DMS79 (cell line): Measurements from ENCODE around the gene RBFA.

ENCODE experiments used
- DNase-seq: peaks from one replicate; lab custom pipeline; 2025; lab: John Stamatoyannopoulos, UW

The RBFA gene

GRCh38 chr18:80029690-80030089 is 4.5 kb upstream of the RBFA start:
- DNase-seq: no peak

DNA sequence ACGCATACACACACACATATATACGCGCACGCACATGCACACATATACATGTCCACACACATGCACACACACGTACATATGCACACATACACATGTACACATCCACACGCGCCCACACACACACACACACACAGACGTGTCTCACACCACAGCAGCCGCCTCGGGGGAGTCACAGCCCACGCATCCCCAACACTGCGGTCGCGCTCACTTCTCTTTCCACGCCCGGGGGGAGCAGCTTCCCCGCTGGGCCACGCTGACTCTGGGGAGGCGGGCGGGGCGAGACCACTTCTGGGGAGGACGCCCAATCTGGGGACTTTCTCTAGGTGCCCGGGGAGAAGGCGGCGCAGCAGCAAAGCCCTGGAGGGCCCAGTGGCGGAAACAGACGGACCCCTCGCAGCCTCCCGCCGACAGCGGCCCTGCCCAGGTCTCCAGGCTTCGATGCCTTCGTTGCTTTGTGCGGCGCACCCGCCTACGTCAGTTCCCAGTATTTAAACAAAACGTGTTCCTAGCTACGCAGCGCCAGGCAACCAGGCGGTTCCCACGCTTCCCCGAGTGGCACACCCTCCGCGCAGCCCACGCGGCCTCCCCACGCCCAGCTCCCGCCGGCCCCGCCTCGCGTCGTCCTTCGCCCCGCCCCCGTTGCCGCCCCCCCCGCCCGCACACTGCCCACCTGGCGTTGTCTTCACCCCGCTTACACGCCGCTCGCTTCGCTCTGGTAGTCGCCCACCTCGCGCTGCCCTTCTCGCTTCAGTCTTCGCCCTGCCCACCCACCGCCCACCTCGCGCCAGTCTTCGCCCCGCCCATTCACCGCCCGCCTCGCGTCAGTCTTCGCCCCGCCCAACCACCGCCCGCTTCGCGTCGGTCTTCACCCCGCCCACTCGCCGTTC is 810 bp upstream of the RBFA start:
- DNase-seq: no peak

DNA sequence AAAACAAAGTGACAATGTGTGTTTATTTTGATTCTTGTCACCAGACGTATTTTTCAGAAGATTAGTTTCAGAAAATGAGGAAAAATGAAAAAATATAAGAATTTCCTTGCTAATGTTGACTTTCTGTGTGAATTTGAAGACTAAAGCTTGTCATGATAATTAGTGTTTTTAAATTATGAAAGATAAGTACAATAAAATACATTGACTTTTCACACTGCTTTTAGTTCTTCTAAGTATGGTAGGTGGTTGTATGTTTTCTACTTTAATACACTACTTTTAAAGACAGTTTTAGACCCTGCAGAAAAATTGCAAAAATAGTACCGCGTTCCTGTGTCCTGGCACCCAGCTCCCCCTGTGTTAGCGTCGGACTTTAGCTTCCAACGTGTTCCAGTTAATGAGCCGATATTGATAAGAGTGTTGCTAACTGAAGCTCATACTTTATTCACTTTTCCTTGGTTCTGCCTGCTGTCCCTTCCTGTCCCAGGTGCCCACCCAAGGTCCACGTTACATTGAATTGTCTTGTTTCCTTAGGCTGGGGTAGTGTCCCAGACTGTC is 695 bp downstream of the RBFA start:
- DNase-seq: no peak

- no peak for DNase-seq
Measured at GRCh38 chr18:80035997-80036396, 1.8 kb downstream of the RBFA start.

- DNase-seq: no peak
Measured at GRCh38 chr18:80037300-80037699, 3.1 kb downstream of the RBFA start.

DNA sequence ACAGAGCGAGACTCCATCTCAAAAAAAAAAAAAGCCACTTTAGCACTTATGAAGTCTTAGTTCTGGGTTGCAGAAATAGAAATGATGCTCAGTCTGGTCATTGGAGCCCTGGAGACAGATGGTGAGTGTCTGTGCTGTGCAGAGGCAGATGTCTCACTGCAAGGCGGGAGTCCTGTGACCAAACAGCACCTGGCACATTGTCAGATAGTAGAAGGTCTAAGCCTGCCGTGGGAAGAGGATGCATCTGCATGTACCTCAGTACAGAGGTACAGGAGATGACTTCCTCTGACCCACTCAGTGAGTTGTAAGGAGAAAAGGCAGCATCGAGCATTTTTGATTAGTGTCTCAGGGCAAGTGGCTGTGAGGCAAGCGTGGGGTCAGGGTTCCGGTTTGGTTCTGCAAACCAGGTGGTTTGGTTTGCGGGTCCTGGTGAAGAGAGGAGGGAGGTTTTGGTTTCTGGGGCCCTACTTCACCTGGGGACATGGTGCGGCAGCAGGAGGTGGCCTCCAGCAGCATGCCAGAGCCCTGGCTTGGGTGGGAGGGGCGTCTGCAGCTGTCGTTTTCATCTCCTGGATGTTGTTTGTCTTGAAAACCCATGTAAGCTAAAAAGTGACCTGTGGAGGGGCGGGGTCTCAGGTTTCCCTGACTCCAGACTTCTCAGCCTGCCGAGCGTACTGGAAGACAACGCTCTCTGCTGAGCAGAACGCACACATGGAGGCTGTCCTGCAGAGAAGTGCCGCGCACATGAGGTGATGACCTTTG is 3.8 kb downstream of the RBFA start:
- no peak for DNase-seq

DNA sequence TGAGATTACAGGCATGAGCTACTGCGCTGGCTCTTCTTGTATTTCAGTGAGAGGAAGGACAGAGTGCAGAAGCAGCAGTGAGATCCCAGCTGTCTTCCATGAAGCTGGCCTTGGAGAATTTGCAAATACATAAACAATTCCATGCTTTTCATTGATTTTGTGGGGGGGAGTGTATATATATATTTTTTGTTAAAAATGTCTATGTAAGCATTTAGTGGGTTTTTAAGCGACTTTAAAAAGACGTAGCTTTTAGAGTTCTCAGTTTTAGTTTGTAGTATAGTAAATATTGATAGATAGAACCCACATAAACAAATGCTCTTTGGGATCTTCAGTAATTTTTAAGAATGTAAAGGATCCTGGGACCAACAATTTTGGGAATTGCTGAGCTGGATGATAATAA is 6.3 kb downstream of the RBFA start:
- DNase-seq: no peak

GRCh38 chr18:80041424-80041823 is 7.2 kb downstream of the RBFA start:
- no peak for DNase-seq

GRCh38 chr18:80042785-80043184 is 8.6 kb downstream of the RBFA start:
- DNase-seq: no peak

GRCh38 chr18:80044072-80044471 is 9.8 kb downstream of the RBFA start:
- no peak for DNase-seq

- no peak for DNase-seq
Measured at GRCh38 chr18:80046011-80046410, 11.8 kb downstream of the RBFA start.

DNA sequence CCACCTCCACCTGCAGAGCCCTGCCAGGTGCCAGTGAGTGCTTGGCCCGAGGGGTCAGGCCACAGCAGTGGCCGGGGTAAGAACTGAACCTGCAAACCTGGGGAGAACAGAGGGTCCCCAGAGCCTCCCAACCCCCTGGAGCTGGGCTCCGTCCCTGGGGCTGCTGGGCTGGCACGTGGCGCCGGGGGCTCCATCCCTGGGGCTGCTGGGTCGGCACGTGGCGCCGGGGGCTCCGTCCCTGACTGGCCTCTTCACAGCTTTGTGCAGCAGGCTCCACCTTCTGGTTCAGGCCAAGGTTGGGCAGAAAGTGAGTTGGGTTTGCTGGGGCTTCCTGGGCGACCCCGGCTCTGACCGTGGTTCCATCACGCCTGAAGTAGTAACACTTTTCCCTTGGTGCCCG is 12.2 kb downstream of the RBFA start:
- no peak for DNase-seq

DNA sequence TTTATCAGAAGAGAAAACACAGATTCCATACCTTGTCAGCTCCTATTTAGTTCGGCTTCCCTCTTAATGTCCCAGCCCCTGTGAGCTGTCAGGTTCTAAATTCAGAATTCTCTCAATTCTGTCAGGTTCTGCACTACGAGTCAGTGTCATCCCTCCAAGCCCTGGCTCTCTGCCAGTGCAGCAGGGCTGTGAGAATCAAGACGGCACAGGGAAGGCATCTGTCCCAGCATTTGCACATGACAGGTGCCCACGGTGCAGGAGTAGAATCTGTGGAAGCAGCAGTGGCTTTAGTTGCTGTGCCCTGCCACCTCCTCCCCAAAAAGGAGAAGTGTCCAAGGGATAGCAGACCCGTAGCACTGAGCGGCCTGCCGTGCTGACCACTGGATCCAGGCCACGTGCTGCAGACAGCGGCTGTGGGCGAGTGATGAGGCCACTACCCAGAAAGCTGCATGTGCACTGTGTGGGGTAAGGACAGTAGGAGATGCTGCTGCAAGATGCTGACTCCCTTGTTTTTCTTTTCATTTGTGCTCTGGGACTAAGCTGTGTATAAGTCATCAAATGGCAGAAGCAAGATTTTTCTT is 12.8 kb downstream of the RBFA start:
- no peak for DNase-seq

DNA sequence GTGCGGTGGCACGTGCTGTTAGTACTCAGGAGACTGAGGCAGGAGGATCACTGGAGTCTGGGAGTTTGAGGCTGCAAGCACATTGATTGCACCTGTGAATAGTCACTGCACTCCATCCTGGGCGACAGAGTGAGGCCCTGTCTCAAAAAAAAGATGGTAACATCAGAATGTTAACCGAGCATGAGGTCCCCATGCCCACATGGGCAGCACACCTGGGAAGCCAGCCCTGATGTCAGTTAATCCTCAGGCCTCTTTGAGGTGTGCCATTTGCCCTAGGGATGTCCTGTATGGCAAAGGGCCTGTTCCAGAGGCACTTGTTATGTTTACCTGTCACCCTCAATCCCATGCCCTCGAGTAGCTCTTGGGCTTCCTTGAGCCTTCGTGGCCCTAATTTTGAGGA is 16.6 kb downstream of the RBFA start:
- no peak for DNase-seq

- no peak for DNase-seq
Measured at GRCh38 chr18:80056095-80056494, 21.9 kb downstream of the RBFA start.

- no peak for DNase-seq
Measured at GRCh38 chr18:80059945-80060344, 25.7 kb downstream of the RBFA start.

DNA sequence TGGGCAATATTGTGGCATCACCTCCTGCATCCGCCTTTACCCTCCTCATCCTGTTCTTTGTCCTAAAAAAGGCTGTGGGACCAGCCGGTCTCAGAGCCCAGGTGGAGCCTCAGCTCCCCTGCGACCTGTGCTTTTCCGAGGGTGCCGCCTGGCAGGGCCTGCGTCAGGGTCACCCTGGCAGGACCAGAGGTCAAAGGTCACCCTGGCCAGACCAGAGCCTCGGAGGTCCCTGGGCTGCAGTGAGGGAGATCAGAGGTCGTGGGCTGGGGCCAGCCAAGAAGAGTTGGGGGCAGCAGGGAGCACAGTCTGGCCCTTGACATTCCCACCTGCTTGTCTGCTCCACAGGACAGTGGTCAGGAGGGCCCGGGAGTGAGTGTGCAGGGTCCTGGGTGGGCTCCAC is 31.5 kb downstream of the RBFA start:
- DNase-seq: no peak

DNA sequence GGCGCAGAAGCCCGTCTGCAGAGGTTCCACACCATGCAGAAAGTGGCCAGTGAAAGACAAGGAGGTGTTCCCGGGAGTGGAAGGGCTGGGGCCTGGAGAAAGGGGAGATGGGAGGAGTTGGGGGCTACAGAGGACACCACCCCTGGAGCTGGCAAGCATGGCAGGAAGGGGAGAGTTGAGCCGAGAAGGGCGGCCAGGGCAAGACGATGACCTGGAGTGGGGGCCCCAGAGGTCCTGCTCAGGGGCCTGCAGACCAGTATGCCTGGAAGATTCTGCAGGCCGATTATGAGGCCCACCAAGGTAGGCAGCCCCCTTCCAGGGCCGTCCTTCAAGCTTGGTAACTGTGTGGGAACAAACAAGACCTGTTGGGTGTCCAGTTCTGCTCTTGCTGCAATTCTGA is 33.1 kb downstream of the RBFA start:
- DNase-seq: no peak

- no peak for DNase-seq
Measured at GRCh38 chr18:80067897-80068296, 33.7 kb downstream of the RBFA start.

GRCh38 chr18:80068571-80069272 is 34.5 kb downstream of the RBFA start:
- no peak for DNase-seq

DNA sequence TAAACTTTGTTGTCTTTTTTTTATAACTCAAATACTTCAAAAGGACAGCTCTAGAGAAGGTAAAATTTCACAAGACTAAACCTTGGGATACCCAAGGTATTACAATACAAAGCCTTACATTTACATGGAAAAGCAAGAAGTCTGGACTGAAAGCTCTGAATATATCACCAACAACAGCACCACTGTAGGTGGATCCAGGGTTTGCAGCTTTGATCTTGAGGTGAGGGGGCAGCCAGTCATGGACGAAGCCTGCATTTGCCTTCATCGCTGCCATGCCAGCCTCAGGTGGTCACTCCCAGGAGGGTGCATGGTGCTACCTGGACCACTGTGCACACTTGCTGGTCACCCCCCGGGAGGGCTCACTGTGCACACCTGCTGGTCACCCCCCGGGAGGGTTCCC is 36.6 kb downstream of the RBFA start:
- no peak for DNase-seq

DNA sequence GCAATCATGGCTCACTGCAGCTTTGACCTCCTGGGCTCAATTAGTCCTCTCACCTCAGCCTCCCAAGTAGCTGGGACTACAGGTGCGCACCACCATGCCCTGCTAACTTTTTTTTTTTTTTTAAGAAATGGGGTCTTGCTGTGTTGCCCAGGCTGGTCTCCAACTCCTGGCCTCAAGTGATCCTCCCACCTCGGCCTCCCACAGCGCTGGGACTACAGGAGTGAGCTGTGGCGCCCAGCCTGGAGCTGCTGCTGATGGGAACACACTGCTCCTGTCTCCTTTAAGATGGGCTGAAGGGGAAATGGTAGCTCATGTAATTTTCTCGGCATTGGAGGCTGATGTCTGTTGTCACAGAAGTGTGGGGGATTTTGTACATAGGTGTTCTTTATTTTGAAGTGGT is 39.9 kb downstream of the RBFA start:
- no peak for DNase-seq
